ENCODE measurements around the gene BICC1. TPM values are rescaled to one million over a fixed set of nuclear protein-coding genes. Genes with fewer than 3 reads are reported as not detected.

BICC1 gene
- total RNA-seq, 1 experiment from 2014 or later = not detected

GRCh38 chr10:58648131-58648530, 135.5 kb downstream of the BICC1 start:
- Histone ChIP-seq H3K27me3 (ENCODE audit: insufficient read depth, low read length) (peaks cover 24% of the 10 kb centered on the region), H3K4me3 (replicated peaks in 1 of 2; ENCODE audit: low read depth in 1 of 2, low read length in 2 of 2) (no peak overlapping the region), H3K9ac (ENCODE audit: low read length) (no peak overlapping the region), H3K4me1 (ENCODE audit: control insufficient read depth in 1 of 2, insufficient read depth in 2 of 2, low read length in 2 of 2) (no peaks in the 10 kb centered on the region), H3K27ac (ENCODE audit: low read depth, low read length) (no peak overlapping the region), H3K79me2 (ENCODE audit: insufficient read depth, low read length) (no peaks in the 10 kb centered on the region), H3K9me3 (ENCODE audit: control insufficient read depth in 1 of 2, insufficient read depth in 1 of 2, low read depth in 1 of 2, low read length in 2 of 2) (no peaks in the 10 kb centered on the region), H3K4me2 (ENCODE audit: low read length) (no peak overlapping the region), H2AFZ (ENCODE audit: low read depth, low read length, poor library complexity, severe bottlenecking) (no peak overlapping the region), H3K36me3 (ENCODE audit: control insufficient read depth in 1 of 2, insufficient read depth in 2 of 2, low read length in 2 of 2) (no peaks in the 10 kb centered on the region), H4K20me1 (ENCODE audit: insufficient read depth) (no peaks in the 10 kb centered on the region), H3K9me2 (ENCODE audit: insufficient read depth) (no peaks in the 10 kb centered on the region)
- DNase-seq (ENCODE audit: low read depth, low spot score) = no peak
- ATAC-seq = no peak
- ChIA-PET CTCF (no interaction called here), POLR2A (no interaction called here), RAD21 (ENCODE audit: low non-redundant PET in 1 of 2, low total read pairs in 2 of 2, uncharacterized antibody in 2 of 2, unreplicated experiment in 2 of 2) (no interaction called here)
- intact Hi-C loops (cut with micrococcal nuclease) = no loop called here
- TF ChIP-seq MAX (IDR thresholded peaks at IDR 0.05) = no peak
- no peak for TF ChIP-seq POLR2AphosphoS5 (IDR thresholded peaks at IDR 0.05; ENCODE audit: low read depth, low read length)
- no peak for TF ChIP-seq TCF7L2 (IDR thresholded peaks at IDR 0.05; ENCODE audit: borderline replicate concordance, extremely low read depth, insufficient read depth, insufficient read length)
- no peak for TF ChIP-seq ZNF274 (IDR thresholded peaks at IDR 0.05; ENCODE audit: low read depth, low read length)
- no peak for TF ChIP-seq SIN3A (IDR thresholded peaks at IDR 0.05; ENCODE audit: low read depth)
- TF ChIP-seq YY1 (IDR thresholded peaks at IDR 0.05; ENCODE audit: extremely low read depth, insufficient replicate concordance, low read depth, low read length) = no peak
- TF ChIP-seq POLR2A (IDR thresholded peaks at IDR 0.05; ENCODE audit: borderline replicate concordance, extremely low read depth, insufficient read depth, insufficient read length) = no peak
- TF ChIP-seq CEBPB (IDR thresholded peaks at IDR 0.05; ENCODE audit: low read depth) = no peak
- TF ChIP-seq JUND (IDR thresholded peaks at IDR 0.05) = no peak
- no peak for TF ChIP-seq CTCF (IDR thresholded peaks at IDR 0.05 in 2 of 3, conservative IDR thresholded peaks at IDR 0.05 in 1 of 3; ENCODE audit: borderline replicate concordance in 1 of 3, insufficient read depth in 1 of 3, low read depth in 2 of 3, low read length in 2 of 3)
- no peak for TF ChIP-seq ELF1 (IDR thresholded peaks at IDR 0.05; ENCODE audit: borderline replicate concordance, low read depth)
- TF ChIP-seq FOSL1 (IDR thresholded peaks at IDR 0.05; ENCODE audit: low read depth) = no peak
- BruUV-seq (replicated peaks) = no TSS peak
